DMS53 treated with DMSO at 0.1 percent for 48 hours (cell line): ENCODE data around the gene MARS1.
"Not testable (repeated sequence)": the region's sequence is repeated elsewhere in the genome, so short reads cannot be mapped to it uniquely, and the experiment has no call there.

Source experiments
- DNase-seq: peaks from one replicate; lab custom pipeline; 2025; ENCODE audit not compliant: unreplicated experiment; lab: John Stamatoyannopoulos, UW

MARS1 gene

GRCh38 chr12:57515408-57515933, 27.6 kb downstream of the MARS1 start:
- DNase-seq, result no peak

GRCh38 chr12:57515934-57516541, 28.2 kb downstream of the MARS1 start:
- DNase-seq, result no peak

- DNase-seq, result no peak
Measured at GRCh38 chr12:57516617-57517153, 28.8 kb downstream of the MARS1 start.

- DNase-seq, result no peak
Measured at GRCh38 chr12:57517187-57517586, 29.3 kb downstream of the MARS1 start.

- DNase-seq, result not testable (repeated sequence)
Measured at GRCh38 chr12:57517718-57518117, 29.9 kb downstream of the MARS1 start.

GRCh38 chr12:57518176-57518919, 30.5 kb downstream of the MARS1 start:
- no peak for DNase-seq

- no peak for DNase-seq
Measured at GRCh38 chr12:57518920-57519795, 31.3 kb downstream of the MARS1 start.

- peak; percentile 41 for DNase-seq
Measured at GRCh38 chr12:57519796-57520052, 31.9 kb downstream of the MARS1 start.

GRCh38 chr12:57520053-57520818, 32.4 kb downstream of the MARS1 start, which contains the start of gene DDIT3:
TSS of gene DDIT3 (minus strand) at chr12:57520514. CDS start at chr12:57517406, 3,108 bp downstream.
- DNase-seq, result peak; percentile 97

- DNase-seq, result no peak
Measured at GRCh38 chr12:57521525-57522010, 33.7 kb downstream of the MARS1 start.

- peak; percentile 95 for DNase-seq
Measured at GRCh38 chr12:57522011-57522886, 34.4 kb downstream of the MARS1 start, which contains the start of gene MBD6. TSS of gene MBD6 (plus strand) at chr12:57522824. CDS start at chr12:57524304, 1,480 bp downstream.

GRCh38 chr12:57522887-57523705, 35.2 kb downstream of the MARS1 start:
- no peak for DNase-seq

GRCh38 chr12:57523706-57524614, 36.1 kb downstream of the MARS1 start:
- DNase-seq, result no peak

- no peak for DNase-seq
Measured at GRCh38 chr12:57524814-57525614, 37.1 kb downstream of the MARS1 start.

- no peak for DNase-seq
Measured at GRCh38 chr12:57525615-57526383, 37.9 kb downstream of the MARS1 start.
